ENCODE data around the gene PLEKHG2.

Gene PLEKHG2

DNA sequence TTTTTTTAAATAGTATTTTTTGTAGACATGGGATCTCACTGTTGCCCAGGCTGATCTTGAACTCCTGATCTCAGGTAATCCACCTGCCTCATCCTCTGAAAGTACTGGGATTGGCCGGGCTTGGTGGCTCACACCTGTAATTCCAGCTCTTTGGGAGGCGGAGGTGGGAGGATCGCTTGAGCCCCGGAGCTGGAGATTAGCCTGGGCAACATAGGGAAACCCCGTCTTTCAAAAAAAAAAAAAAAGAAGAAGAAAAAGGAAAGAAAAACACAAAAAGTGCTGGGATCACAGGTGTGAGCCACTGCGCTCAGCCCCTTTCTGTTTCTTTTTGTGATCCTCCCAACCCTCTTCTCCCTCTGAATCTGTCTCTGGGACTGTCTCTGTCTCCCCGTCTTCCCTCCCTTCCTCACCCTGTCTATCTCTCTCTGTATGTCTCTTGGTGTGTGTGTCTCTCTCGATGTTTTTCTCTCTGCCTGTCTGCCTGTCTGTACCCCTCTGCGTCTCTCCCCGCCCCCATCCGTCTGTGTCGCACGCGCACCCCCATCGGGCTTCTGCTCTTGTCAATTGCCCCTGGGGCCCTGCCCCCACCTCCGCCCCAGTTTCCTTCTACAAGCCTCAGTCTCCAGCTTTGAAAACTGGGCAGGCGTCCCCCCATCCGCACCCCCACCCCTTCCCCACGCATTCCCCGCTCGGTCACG lies 6.4 kb upstream of the PLEKHG2 start:
- DNase-seq (ENCODE audit: low read depth, low spot score) = no peak

DNA sequence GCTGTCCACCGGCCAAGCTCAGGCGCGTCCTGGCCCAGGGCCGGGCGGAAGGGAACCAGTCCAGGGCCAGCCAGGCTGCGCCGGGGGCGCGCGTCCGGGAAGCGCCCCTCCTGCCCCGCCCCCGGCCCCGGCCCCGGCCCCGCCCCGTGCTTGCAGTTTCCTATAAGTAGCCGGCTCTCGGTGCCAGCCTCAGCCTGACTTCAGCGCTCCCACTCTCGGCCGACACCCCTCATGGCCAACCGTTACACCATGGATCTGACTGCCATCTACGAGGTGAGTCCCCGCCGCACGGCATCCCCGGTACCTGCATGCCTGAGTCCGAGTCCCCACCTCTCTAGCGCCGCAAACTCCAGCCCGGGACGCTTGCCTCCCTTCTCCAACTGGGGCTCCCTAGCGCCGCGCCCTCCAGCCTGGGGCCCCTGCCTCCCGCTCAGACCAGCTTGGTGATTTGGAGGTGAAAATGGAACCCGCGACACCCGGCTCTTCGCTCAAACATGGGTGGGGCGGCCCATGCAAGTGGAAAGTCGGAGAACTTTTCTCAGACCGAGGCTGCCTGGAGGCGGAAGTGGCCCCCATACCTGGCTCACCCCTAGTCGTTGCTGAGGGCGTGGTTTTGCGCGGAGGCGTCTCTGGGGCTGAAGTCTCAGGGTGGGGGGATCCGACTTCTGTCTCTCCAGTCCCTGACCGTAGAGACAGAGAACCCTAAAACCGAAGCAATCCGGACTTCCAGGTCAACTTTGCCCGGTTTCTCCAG lies 5.6 kb upstream of the PLEKHG2 start, which contains the start of gene ZFP36:
Gene ZFP36 (plus strand): TSS at position 192 of the 754 bp plus-strand sequence. CDS start 58 bp downstream, at position 250.
- no peak for DNase-seq (ENCODE audit: low read depth, low spot score)

DNA sequence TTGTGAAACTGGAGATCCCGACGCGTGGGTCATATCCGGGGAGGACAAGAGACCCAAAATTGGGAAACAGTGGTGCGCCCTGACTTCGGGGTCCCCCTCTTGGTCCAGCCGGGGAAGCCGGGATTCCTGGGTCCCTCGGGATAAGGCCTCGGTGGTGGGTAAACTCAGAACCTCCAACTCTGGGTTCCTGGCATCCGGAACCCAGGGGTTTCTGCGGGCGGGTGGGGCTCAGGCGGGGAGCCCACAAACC lies 5.1 kb upstream of the PLEKHG2 start:
- DNase-seq (ENCODE audit: low read depth, low spot score) = no peak

DNA sequence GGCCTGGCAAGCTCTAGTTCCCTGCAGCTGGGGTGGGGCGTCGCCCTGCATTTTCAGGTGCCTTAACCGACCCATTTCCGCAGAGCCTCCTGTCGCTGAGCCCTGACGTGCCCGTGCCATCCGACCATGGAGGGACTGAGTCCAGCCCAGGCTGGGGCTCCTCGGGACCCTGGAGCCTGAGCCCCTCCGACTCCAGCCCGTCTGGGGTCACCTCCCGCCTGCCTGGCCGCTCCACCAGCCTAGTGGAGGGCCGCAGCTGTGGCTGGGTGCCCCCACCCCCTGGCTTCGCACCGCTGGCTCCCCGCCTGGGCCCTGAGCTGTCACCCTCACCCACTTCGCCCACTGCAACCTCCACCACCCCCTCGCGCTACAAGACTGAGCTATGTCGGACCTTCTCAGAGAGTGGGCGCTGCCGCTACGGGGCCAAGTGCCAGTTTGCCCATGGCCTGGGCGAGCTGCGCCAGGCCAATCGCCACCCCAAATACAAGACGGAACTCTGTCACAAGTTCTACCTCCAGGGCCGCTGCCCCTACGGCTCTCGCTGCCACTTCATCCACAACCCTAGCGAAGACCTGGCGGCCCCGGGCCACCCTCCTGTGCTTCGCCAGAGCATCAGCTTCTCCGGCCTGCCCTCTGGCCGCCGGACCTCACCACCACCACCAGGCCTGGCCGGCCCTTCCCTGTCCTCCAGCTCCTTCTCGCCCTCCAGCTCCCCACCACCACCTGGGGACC lies 4.6 kb upstream of the PLEKHG2 start:
- DNase-seq (ENCODE audit: low read depth, low spot score) = no peak

- no peak for DNase-seq (ENCODE audit: low read depth, low spot score)
Measured at GRCh38 chr19:39408392-39409207, 3.9 kb upstream of the PLEKHG2 start.

- no peak for DNase-seq (ENCODE audit: low read depth, low spot score)
Measured at GRCh38 chr19:39409208-39410016, 3.1 kb upstream of the PLEKHG2 start.

DNA sequence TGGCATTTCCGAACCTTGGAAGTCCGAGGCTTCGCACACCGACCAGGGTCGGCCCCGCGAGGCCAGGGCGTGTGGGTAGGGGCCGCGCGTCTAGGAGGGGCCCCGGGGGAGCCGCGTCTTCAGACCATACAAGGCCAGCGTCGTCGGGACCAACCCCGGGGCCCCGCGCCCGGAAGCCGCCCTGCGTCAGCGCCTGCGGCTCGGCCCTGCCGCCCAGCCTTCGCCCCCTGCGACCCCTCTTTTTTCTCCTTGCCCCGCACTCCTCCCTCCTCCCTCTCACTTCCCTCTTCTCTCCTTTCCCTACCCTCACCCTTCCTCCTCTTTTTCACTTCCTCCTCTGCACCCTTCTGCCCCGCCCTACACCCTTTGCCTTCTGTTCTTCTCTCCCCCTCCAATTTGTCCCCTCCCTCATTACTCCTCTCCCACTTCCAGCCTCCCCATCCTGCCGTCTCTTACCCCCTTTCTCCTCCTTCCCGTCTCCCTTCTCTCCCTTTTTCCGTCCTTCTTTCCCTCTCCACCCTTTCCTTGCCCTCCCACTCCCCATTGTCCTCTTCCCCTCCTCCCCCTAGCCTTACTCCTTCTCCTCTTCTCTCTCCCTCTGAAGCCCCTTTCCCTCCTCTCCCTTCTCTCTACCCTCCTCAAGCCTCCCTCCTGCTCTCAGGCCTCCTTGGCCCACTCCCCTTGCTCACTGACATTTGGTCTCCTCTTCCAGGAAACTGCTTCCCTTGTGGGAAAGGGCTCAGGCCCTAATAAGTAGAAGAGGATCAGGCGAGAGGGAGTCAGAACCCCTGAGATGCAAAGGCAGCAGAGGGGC lies 2.2 kb upstream of the PLEKHG2 start:
- DNase-seq (ENCODE audit: low read depth, low spot score) = no peak

DNA sequence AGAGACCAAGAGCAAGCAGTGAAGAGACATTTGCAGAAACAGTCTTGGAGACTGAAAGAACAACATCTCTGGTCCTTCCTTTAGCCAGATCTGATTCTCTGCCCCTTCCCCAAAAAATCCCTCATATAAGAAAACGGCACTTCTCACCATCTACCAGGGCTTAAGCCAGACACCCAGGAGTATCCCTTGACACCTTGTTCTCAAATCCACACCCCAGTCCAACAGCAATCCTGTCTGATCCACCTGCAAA lies 1.7 kb upstream of the PLEKHG2 start:
- no peak for DNase-seq (ENCODE audit: low read depth, low spot score)

DNA sequence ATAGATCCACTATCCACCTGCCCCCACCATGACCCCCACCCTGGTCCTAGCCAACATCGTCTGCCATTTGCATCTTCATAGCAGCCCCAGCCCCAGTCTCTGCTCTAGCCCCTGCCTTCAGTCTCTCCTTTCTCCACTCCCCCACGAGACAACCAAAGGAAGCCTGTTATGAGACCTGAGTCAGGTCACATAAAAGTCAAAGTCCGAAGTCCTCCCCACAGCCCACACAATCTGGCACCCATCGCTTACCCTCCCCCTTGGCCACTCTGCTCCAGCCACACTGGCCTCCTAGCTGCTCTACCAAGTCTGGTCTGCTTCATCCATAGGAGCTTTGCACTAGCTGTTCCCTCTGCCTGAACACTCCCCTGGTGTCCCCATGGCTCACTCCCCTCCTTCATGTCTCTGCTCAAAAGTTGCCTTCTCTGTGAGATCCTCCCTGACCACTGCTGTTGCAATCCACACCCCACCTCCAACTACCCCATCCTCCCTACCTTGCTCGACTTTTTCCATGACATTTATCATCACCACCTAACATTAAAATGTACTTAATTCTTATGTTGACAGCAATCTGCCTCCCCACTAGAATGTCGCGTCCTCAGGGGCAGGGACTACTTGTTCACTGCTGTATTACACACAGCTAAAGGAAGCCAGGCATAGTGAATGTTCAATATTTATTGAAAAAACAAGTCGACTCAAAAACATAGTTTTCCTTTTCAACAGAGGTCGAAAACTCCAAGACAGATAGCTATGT lies 1.2 kb upstream of the PLEKHG2 start:
- DNase-seq (ENCODE audit: low read depth, low spot score) = no peak

DNA sequence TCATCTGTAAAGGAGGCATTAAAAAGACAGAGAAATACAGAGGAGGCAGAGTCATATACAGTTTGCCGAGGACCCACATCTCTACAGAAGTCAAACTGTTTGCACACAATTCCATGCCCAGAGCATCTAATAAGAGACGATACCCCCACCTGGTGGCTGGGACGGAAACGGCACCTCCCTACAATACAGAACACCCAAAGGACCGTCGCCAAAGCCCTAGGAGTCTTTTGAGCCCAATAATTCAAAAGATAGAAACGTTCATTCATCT lies 703 bp upstream of the PLEKHG2 start:
- DNase-seq (ENCODE audit: low read depth, low spot score) = no peak

GRCh38 chr19:39412867-39413271 lies 400 bp downstream of the PLEKHG2 start:
- DNase-seq (ENCODE audit: low read depth, low spot score) = no peak

DNA sequence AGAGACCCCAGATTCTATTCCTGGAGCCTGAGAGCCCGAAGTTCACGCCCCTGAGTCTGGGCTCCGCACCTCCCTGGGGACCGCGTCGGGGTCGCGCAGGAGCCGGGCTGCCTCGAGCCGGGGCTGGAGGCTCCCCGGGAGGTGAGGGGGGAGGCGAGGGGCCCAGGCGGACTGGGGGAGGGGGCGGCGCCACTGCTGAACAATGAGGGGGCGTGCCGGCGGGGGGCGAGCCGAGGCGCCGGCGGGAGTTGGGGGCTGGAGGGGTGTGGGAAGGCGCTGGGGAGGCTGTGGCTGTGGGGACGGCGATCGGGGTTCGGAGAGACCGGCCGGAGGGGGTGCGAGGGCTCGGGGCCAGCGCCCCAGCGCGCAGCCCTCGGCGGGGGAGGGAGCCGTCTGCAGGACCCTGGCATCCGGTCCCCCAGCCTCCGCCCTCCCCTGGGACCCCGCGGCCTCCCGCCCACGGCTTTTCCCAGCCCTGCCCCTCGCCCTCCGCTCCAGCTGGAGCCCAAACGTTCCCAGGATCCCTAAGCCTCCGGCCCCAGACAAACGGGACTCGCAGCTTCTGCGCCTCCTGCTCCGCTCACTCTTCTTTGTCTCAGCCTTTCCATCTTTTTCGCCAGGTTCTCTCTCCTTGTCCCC lies 922 bp downstream of the PLEKHG2 start:
- DNase-seq (ENCODE audit: low read depth, low spot score) = no peak

DNA sequence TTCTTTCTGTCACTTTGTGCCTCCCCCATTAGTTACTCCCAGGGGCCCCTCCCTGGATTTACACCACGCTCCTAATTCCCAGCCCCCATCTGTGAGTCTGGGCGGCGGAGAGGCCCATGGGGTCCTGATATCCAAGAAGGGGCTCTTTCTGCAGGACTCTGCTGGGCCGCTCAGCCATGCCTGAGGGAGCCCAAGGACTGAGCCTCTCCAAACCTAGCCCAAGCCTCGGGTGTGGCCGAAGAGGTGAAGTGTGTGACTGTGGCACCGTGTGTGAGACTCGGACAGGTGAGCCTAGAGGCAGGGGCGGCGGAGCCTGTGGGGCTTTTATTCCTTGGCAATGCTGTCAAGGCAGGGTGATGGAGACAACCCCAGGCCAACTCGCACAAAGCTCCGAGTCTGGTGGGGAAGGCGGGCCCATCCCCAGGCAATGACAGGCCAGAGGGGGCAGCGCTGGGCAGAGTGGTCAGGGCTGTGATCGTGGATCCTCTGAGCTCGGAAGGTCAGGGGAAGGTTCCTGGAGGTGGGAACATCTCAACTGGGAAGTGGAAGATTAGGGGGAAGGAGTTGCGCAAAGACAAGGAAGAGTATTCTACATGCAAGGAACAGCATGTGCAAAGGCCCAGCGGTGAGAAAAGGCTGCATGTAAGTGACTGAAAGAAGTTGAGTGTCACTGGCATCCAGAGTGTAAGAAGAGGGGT lies 1.6 kb downstream of the PLEKHG2 start:
- no peak for DNase-seq (ENCODE audit: low read depth, low spot score)

GRCh38 chr19:39415111-39416046 lies 2.9 kb downstream of the PLEKHG2 start:
- no peak for DNase-seq (ENCODE audit: low read depth, low spot score)

GRCh38 chr19:39416152-39417120 lies 4.0 kb downstream of the PLEKHG2 start:
- no peak for DNase-seq (ENCODE audit: low read depth, low spot score)

DNA sequence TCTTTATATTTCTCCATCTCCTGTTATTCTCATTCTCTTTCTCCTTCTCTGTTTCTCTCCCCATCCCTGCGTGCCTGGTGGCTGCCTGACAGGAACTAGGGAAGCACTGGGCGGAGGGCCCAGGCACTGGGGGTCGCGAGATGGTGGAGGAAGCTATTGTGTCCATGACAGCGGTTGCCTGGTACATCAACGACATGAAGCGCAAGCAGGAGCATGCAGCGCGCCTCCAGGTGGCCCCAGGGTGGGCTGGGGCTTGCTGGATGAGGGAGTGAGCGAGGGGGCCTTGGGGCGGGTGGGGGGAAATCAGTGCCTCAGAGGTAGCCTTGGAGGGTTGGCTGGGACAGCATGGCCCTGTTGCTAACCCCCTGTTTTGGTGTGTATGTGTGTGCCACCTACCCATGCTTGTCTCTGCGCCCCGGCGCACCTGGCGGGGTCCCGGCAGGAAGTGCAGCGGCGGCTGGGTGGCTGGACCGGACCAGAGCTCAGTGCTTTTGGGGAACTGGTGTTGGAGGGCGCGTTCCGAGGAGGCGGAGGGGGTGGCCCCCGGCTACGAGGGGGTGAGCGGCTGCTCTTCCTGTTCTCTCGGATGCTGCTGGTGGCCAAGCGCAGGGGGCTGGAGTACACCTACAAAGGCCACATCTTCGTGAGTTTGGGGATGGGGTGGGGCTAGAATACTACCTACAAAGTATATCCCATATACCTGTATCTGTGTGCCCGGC lies 5.2 kb downstream of the PLEKHG2 start:
- DNase-seq (ENCODE audit: low read depth, low spot score) = no peak

All from iPS DF 19.7 (cell line).